ENCODE results near the gene PEPD. TPM values are rescaled to one million over a fixed set of nuclear protein-coding genes. Genes with fewer than 3 reads are reported as not detected.

PEPD gene
- total and polyA plus RNA-seq, 2 donors (not counting 3 experiments of a cell fraction or from before 2014, with no cell fraction given): 73.7 to 126 TPM

DNA sequence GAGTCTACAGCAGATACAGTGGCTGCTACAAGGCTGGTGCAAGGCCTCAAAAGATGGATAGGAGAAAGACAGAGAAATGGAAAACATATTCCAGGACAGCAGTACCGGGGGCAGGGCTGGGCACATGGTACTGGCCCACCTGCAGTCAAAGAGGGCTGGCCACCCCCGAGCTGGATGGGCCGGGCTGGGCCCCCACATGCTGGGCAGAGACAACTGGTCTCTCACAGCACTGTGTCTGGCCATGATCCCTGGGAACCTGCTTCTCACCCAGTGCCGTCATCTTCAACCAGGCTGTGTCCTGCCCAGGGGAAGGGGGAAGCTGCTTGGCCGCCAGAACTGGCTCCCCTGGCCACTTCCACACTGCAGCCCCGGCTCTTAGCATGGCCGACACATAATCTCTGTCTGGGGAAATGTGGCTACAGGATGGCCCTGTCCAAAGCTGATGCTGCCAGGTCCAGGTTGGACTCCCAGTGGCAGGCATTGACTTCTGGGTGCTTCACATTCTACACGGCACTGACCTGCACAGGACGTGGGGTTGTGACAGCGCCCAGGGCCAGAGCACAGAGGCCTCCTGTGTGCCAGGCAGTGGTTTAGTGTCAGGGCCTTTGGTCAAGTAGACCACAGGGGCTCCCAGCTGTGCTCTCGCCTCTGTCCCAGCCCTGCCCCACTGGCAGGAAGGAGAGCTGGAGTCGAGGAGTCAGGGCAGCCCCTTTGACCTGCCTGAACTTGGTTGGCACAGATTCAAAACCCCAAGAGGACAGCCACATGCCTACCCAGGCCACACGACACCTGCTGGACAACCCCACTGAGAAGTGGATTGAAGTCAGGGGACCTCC lies 21.7 kb downstream of the PEPD start:
- Histone ChIP-seq H3K9me3 (replicated peaks; ENCODE audit: control insufficient read depth, insufficient read depth, low read length) (no peaks in the 10 kb centered on the region), H4K20me1 (replicated peaks; ENCODE audit: control insufficient read depth, extremely low read depth, insufficient read depth, low read length) (no peaks in the 10 kb centered on the region), H3K27me3 (ENCODE audit: control insufficient read depth in 2 of 2, insufficient read depth in 2 of 2, low read length in 2 of 2) (no peaks in the 10 kb centered on the region), H3K9ac (replicated peaks; ENCODE audit: extremely low read depth, insufficient read depth, low read length) (no peak overlapping the region), H3K79me2 (ENCODE audit: control insufficient read depth, insufficient read depth, low read length) (no peaks in the 10 kb centered on the region), H3K4me1 (ENCODE audit: control insufficient read depth, extremely low read depth, insufficient read depth, low read length) (no peaks in the 10 kb centered on the region), H3K9me1 (replicated peaks; ENCODE audit: control insufficient read depth, extremely low read depth, insufficient read depth, low read length) (no peaks in the 10 kb centered on the region), H3K36me3 (ENCODE audit: control insufficient read depth in 2 of 2, extremely low read depth in 1 of 2, insufficient read depth in 2 of 2, low read length in 2 of 2) (peaks cover 0 to 13% of the 10 kb centered on the region in 2 experiments), H3K27ac (ENCODE audit: insufficient read depth, low read depth, low read length) (no peak overlapping the region), H3K4me3 (replicated peaks in 1 of 3; ENCODE audit: insufficient read depth in 1 of 3, low read depth in 1 of 3, low read length in 3 of 3) (no peak overlapping the region), H3K4me2 (ENCODE audit: insufficient read depth, low read length) (no peak overlapping the region), H2AFZ (ENCODE audit: low read depth, low read length) (no peak overlapping the region)
- TF ChIP-seq, protein P1, sequence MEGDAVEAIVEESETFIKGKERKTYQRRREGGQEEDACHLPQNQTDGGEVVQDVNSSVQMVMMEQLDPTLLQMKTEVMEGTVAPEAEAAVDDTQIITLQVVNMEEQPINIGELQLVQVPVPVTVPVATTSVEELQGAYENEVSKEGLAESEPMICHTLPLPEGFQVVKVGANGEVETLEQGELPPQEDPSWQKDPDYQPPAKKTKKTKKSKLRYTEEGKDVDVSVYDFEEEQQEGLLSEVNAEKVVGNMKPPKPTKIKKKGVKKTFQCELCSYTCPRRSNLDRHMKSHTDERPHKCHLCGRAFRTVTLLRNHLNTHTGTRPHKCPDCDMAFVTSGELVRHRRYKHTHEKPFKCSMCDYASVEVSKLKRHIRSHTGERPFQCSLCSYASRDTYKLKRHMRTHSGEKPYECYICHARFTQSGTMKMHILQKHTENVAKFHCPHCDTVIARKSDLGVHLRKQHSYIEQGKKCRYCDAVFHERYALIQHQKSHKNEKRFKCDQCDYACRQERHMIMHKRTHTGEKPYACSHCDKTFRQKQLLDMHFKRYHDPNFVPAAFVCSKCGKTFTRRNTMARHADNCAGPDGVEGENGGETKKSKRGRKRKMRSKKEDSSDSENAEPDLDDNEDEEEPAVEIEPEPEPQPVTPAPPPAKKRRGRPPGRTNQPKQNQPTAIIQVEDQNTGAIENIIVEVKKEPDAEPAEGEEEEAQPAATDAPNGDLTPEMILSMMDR (IDR thresholded peaks at IDR 0.05; ENCODE audit: extremely low read depth in 1 of 2, insufficient read depth in 1 of 2, low read depth in 1 of 2, low read length in 2 of 2): no peak
- TF ChIP-seq GATA2 (IDR thresholded peaks at IDR 0.05; ENCODE audit: insufficient read depth, insufficient read length, low read depth, low read length) (no peak), JUN (IDR thresholded peaks at IDR 0.05; ENCODE audit: borderline replicate concordance, insufficient read depth, insufficient read length, low read depth) (no peak), POLR2A (IDR thresholded peaks at IDR 0.05; ENCODE audit: low read depth, low read length) (no peak), POLR2AphosphoS5 (IDR thresholded peaks at IDR 0.05; ENCODE audit: insufficient read depth, low read depth, low read length) (no peak)
- no peak for DNase-seq (ENCODE audit: low read depth, low spot score)
- CTCF ChIA-PET: no interaction called here
- POLR2A ChIA-PET: no interaction called here
- dilution Hi-C loops (cut with MboI; ENCODE audit: extremely low pct_ligation_motif_present, low sequenced_read_pairs): no loop called here
- intact Hi-C loops (cut with micrococcal nuclease): no loop called here
- no peak for FAIRE-seq
- no TSS peak for BruUV-seq (replicated peaks)
